K562 treated with DMSO at 1 percent for 48 hours (cell line): ENCODE results near the gene ANKRD62. TPM values are rescaled to one million over a fixed set of nuclear protein-coding genes. Genes with fewer than 3 reads are reported as not detected.

Experiments used
- total RNA-seq: library from RNA; unstranded; fragments of 300-600 nt; gene quantifications from 2 replicates; pipeline ENCODE4 v1.2.3, GENCODE V29; 2022; ENCODE audit warnings: low replicate concordance; ENCODE audit errors: extremely low read depth

ANKRD62 gene
- not detected in 2 replicates for total RNA-seq

GRCh38 chr18:12093520-12094257, at the start of gene ANKRD62:
TSS of gene ANKRD62 (plus strand) at chr18:12093843. CDS start at chr18:12094018, 175 bp downstream.

Other genes with a start within 250 kb of the ANKRD62 start
- gene CHMP1B, start 242.4 kb upstream of the ANKRD62 start, total RNA-seq = not detected in 2 replicates
- gene MPPE1, start 185.5 kb upstream of the ANKRD62 start, total RNA-seq = not detected in 2 replicates
- gene IMPA2, start 112.3 kb upstream of the ANKRD62 start, total RNA-seq = not detected in 2 replicates
- gene CIDEA, start 160.5 kb downstream of the ANKRD62 start, total RNA-seq = not detected in 2 replicates
- gene TUBB6, start 214.4 kb downstream of the ANKRD62 start, total RNA-seq = not detected in 2 replicates